Measurements from ENCODE around the gene SERP2. TPM values are rescaled to one million over a fixed set of nuclear protein-coding genes. Genes with fewer than 3 reads are reported as not detected.

SERP2 gene
- total RNA-seq, 4 donors from 2014 or later, result 3.6 to 5.7 (median 4.7) TPM; not detected in 1

GRCh38 chr13:44331912-44332851 lies 41.4 kb upstream of the SERP2 start:
- Histone ChIP-seq H3K4me3 (replicated peaks in 1 of 3) (no peak overlapping the region), H3K4me1 (peaks cover 0 to 13% of the 10 kb centered on the region in 2 donors), H3K9me3 (no peaks in the 10 kb centered on the region), H3K36me3 (no peaks in the 10 kb centered on the region), H3K27me3 (no peaks in the 10 kb centered on the region), H3K27ac (peak overlapping the region in 1 of 3 donors; percentile 24)
- peak; percentile 17 to 22 for DNase-seq
- intact Hi-C loops (cut with DNase I), result no loop called here
- WGBS, 2 donors, result 46 to 54% methylated on average over 7 of the region's 7 CpGs
- TF ChIP-seq POLR2A (IDR thresholded peaks at IDR 0.05) (no peak), CTCF (IDR thresholded peaks at IDR 0.05) (no peak)

DNA sequence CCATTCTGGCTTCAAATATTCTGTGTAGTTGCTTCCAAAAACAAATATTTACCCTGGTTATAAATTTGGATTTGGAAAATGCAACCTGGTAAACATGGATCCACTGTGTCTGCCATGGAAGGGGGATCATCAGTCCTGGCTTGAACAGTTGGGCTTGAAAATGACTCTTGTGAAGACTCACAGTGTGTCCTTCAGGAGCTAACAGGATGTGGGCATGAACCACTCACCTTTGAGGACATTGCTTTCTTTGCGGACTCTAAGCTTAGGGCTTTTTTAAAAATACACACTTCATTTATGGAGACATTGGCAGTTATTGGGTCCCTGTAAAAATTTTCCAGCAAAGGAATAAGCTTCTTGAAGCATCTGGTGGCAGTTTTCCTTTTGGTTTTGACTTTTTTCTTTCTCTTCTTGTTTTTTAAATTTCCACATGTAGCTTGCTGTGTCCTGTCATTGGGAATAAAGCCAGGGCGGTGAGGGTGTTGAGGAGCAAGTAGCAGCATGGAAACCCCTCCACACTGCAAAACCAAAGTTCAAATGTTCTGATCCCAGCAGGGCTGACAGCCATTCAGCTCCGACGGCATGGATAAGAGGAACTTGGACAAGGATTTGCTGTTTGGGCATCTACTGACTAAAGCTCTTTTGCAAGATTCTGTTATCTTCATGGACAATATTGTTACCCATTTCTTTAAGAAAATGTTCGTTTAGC lies 39.5 kb upstream of the SERP2 start:
- no peaks in the 10 kb centered on the region for H3K36me3 ChIP-seq
- 72 to 73% methylated on average over 5 of the region's 5 CpGs for WGBS, 2 donors
- H3K4me1 ChIP-seq, result peaks cover 0 to 13% of the 10 kb centered on the region in 2 donors
- DNase-seq, result no peak
- no peak overlapping the region for H3K27ac ChIP-seq
- intact Hi-C loops (cut with DNase I), result no loop called here
- H3K4me3 ChIP-seq (replicated peaks in 1 of 3), result no peak overlapping the region
- no peaks in the 10 kb centered on the region for H3K27me3 ChIP-seq
- no peaks in the 10 kb centered on the region for H3K9me3 ChIP-seq
- no peak for TF ChIP-seq POLR2A (IDR thresholded peaks at IDR 0.05)
- TF ChIP-seq CTCF (IDR thresholded peaks at IDR 0.05), result no peak

DNA sequence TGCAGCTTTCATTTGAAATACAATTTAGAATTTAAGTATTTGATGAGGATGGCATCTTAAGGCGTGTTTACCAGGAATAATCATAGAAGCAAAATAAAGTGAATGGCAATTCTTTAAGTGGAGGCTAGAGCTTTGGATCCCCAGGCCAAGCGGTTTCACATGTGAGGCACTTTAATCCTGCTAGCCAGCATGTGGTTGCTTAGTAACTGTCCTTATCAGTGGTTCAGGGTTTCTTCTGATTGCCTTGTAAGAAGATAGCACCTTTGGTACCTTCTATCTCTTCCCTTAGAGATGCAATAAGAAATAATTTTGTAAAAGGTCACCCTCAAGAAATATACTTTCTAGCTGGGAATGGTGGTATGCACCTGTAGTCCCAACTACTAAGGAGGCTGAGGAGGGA lies 38.9 kb upstream of the SERP2 start:
- Histone ChIP-seq H3K27ac (no peak overlapping the region), H3K4me1 (peaks cover 0 to 13% of the 10 kb centered on the region in 2 donors), H3K4me3 (replicated peaks in 1 of 3) (no peak overlapping the region), H3K9me3 (no peaks in the 10 kb centered on the region), H3K36me3 (no peaks in the 10 kb centered on the region), H3K27me3 (no peaks in the 10 kb centered on the region)
- TF ChIP-seq POLR2A (IDR thresholded peaks at IDR 0.05), result no peak
- TF ChIP-seq CTCF (IDR thresholded peaks at IDR 0.05), result no peak
- no peak for DNase-seq
- intact Hi-C loops (cut with DNase I), result no loop called here
- WGBS, 2 donors, result 82 to 99% methylated on average over 2 of the region's 2 CpGs

DNA sequence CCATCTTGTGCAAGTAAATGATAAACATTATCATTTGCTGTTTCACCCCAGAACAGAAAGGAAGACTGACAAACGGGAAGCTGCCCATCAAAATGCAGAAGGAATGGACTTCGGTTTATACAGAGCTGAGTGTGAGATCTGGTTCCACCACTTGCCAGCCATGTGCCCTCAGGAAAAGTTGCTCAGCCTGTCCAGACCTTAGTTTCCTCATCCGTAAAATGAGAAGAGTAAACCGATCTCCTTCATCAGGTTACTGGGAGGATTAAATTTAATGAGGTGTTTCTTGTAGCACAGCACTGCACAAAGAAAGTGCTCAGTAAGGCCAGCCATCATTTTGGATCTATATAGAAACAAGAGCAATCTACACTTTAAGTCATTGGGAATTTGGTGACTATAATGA lies 36.7 kb upstream of the SERP2 start:
- no peaks in the 10 kb centered on the region for H3K36me3 ChIP-seq
- H3K4me1 ChIP-seq, result peaks cover 0 to 7% of the 10 kb centered on the region in 2 donors
- TF ChIP-seq POLR2A (IDR thresholded peaks at IDR 0.05) (no peak), CTCF (IDR thresholded peaks at IDR 0.05) (no peak)
- 88 to 89% methylated on average over 4 of the region's 4 CpGs for WGBS, 2 donors
- no peak for DNase-seq
- no peaks in the 10 kb centered on the region for H3K27me3 ChIP-seq
- H3K9me3 ChIP-seq, result no peaks in the 10 kb centered on the region
- intact Hi-C loops (cut with DNase I), result no loop called here
- no peak overlapping the region for H3K4me3 ChIP-seq (replicated peaks in 1 of 3)
- H3K27ac ChIP-seq, result no peak overlapping the region

- Histone ChIP-seq H3K36me3 (no peaks in the 10 kb centered on the region), H3K4me3 (replicated peaks in 1 of 3) (no peak overlapping the region), H3K27ac (no peak overlapping the region), H3K4me1 (peaks cover 0 to under 1% of the 10 kb centered on the region in 2 donors), H3K9me3 (no peaks in the 10 kb centered on the region), H3K27me3 (no peaks in the 10 kb centered on the region)
- intact Hi-C loops (cut with DNase I), result no loop called here
- TF ChIP-seq CTCF (IDR thresholded peaks at IDR 0.05), result no peak
- TF ChIP-seq POLR2A (IDR thresholded peaks at IDR 0.05), result no peak
- 88 to 92% methylated on average over 4 of the region's 4 CpGs for WGBS, 2 donors
- no peak for DNase-seq
Observed at GRCh38 chr13:44337581-44337980, 36.0 kb upstream of the SERP2 start.

Data from thyroid gland (tissue), 4 donors.